Smooth muscle cell (in vitro differentiated cells): ENCODE data around the gene CASKIN1. TPM values are rescaled to one million over a fixed set of nuclear protein-coding genes. Genes with fewer than 3 reads are reported as not detected.
"Not testable (repeated sequence)": the region's sequence is repeated elsewhere in the genome, so short reads cannot be mapped to it uniquely, and the experiment has no call there.

ENCODE experiments used
- DNase-seq: peaks from one replicate; lab custom pipeline; 2025; ENCODE audit not compliant: unreplicated experiment; lab: John Stamatoyannopoulos, UW
- H2AFZ ChIP-seq: fragments of 200-600 bp; sonication (generic); 2 replicates; pipeline ENCODE4 v1.6.0; 2016; ENCODE audit warnings: antibody characterized with exemption, low read depth, mild to moderate bottlenecking
- H3F3A ChIP-seq: fragments of 200-600 bp; sonication (generic); 2 replicates; pipeline ENCODE4 v1.6.0; 2017; ENCODE audit warnings: antibody characterized with exemption, low read depth
- H3K27ac ChIP-seq: fragments of 200-600 bp; sonication (generic); 2 replicates; pipeline ENCODE4 v1.5.1; 2016; ENCODE audit warnings: low read depth, mild to moderate bottlenecking
- H3K27me3 ChIP-seq: fragments of 200-600 bp; sonication (generic); 2 replicates; pipeline ENCODE4 v1.6.1; 2016; ENCODE audit warnings: low read depth, mild to moderate bottlenecking
- H3K36me3 ChIP-seq: fragments of 200-600 bp; sonication (generic); 2 replicates; pipeline ENCODE4 v1.5.1; 2016; ENCODE audit warnings: low read depth
- H3K4me1 ChIP-seq: fragments of 200-600 bp; sonication (generic); 2 replicates; pipeline ENCODE4 v1.5.1; 2016; ENCODE audit warnings: low read depth
- H3K4me2 ChIP-seq: fragments of 200-600 bp; sonication (generic); 2 replicates; pipeline ENCODE4 v1.6.0; 2016; ENCODE audit warnings: mild to moderate bottlenecking
- H3K4me3 ChIP-seq: fragments of 200-600 bp; sonication (generic); 2 replicates; pipeline ENCODE4 v1.5.1; 2016; ENCODE audit warnings: mild to moderate bottlenecking
- H3K79me2 ChIP-seq: fragments of 200-600 bp; sonication (generic); 2 replicates; pipeline ENCODE4 v1.6.0; 2016; ENCODE audit warnings: low read depth, mild to moderate bottlenecking
- H3K9ac ChIP-seq: fragments of 200-600 bp; sonication (generic); 2 replicates; pipeline ENCODE4 v1.6.0; 2016; ENCODE audit warnings: low read depth
- H3K9me3 ChIP-seq: fragments of 200-600 bp; sonication (generic); replicated peaks from 2 replicates; pipeline ENCODE4 v1.5.1; 2016; ENCODE audit warnings: low read depth
- H4K20me1 ChIP-seq: fragments of 200-600 bp; sonication (generic); 2 replicates; pipeline ENCODE4 v1.6.0; 2016; ENCODE audit warnings: low read depth
- WGBS: methylation state at CpG from one replicate; pipeline ENCODE4 v1.1.7; 2016; ENCODE audit warnings: low lambda C conversion rate; 5-methylcytosine and 5-hydroxymethylcytosine counted together
- microRNA counts: library from miRNA; unstranded; fragments of <30 nt; microRNA quantifications from one replicate; lab custom pipeline; 2016
- microRNA-seq: library from miRNA; unstranded; fragments of <30 nt; microRNA quantifications from one replicate; pipeline ENCODE4, GENCODE V29; 2016; ENCODE audit warnings: borderline number of aligned reads
- polyA plus RNA-seq: library from polyadenylated mRNA; unstranded; fragments of >200 nt; fragmentation: Nextera tagmentation; extraction: Ambion mirVana; gene quantifications from 2 replicates; pipeline ENCODE4 v1.2.1, GENCODE V29; 2016
- small RNA-seq: library from RNA; depleted of rRNA; stranded (forward); fragments of <200 nt; gene quantifications from one replicate; pipeline ENCODE3, GENCODE V24; 2014
- total RNA-seq: library from RNA; depleted of rRNA; stranded (reverse); fragments of >200 nt; gene quantifications from 2 replicates; pipeline ENCODE4 v1.2.3, GENCODE V29; 2014

The CASKIN1 gene
- total and polyA plus RNA-seq, 2 experiments from 2014 or later = 0.09 to 0.45 TPM

- H2AFZ ChIP-seq, H3K4me1 ChIP-seq, H3K4me3 ChIP-seq, H3K9ac ChIP-seq, H3F3A ChIP-seq, H3K27me3 ChIP-seq, H3K36me3 ChIP-seq, H3K4me2 ChIP-seq, H3K9me3 ChIP-seq, H3K27ac ChIP-seq, DNase-seq: not testable (repeated sequence)
- Histone ChIP-seq H4K20me1 (peaks cover 40% of the 10 kb centered on the region), H3K79me2 (peaks cover 37% of the 10 kb centered on the region)
- 66% methylated on average over 7 of the region's 12 CpGs for WGBS
Observed at GRCh38 chr16:2133797-2134196, 62.6 kb downstream of the CASKIN1 start.

GRCh38 chr16:2129890-2130447 lies 66.4 kb downstream of the CASKIN1 start:
- not testable (repeated sequence) for H3K9me3 ChIP-seq, H3F3A ChIP-seq, H3K27me3 ChIP-seq, H3K36me3 ChIP-seq, H3K4me3 ChIP-seq, H3K9ac ChIP-seq, DNase-seq, H3K4me2 ChIP-seq, H2AFZ ChIP-seq, H3K4me1 ChIP-seq
- Histone ChIP-seq H3K79me2 (peaks cover 53% of the 10 kb centered on the region), H4K20me1 (peaks cover 54% of the 10 kb centered on the region), H3K27ac (peak overlapping the region; percentile 31)
- 70% methylated on average over 21 of the region's 22 CpGs for WGBS

GRCh38 chr16:2129251-2129650 lies 67.2 kb downstream of the CASKIN1 start:
- H3K9ac ChIP-seq, H3K27ac ChIP-seq, H3K4me2 ChIP-seq, H3K27me3 ChIP-seq, H3F3A ChIP-seq, H3K9me3 ChIP-seq, H3K4me3 ChIP-seq, H2AFZ ChIP-seq, DNase-seq, H3K36me3 ChIP-seq: not testable (repeated sequence)
- Histone ChIP-seq H4K20me1 (peaks cover 54% of the 10 kb centered on the region), H3K4me1 (peaks cover 12% of the 10 kb centered on the region), H3K79me2 (peaks cover 52% of the 10 kb centered on the region)
- WGBS = 18% methylated on average over 9 of the region's 11 CpGs

- H3K9me3 ChIP-seq, H3K9ac ChIP-seq, DNase-seq, H3K4me3 ChIP-seq, H3K36me3 ChIP-seq, H2AFZ ChIP-seq, H3F3A ChIP-seq, H3K27me3 ChIP-seq: not testable (repeated sequence)
- Histone ChIP-seq H4K20me1 (peaks cover 49% of the 10 kb centered on the region), H3K4me2 (peak overlapping the region; percentile 77), H3K27ac (peak overlapping the region; percentile 44), H3K4me1 (peaks cover 13% of the 10 kb centered on the region), H3K79me2 (peaks cover 50% of the 10 kb centered on the region)
- WGBS = 5% methylated on average over 3 of the region's 3 CpGs
Observed at GRCh38 chr16:2127630-2128280, 68.7 kb downstream of the CASKIN1 start.

MicroRNAs within 50 kb of the gene (microRNA counts, 767-probe panel; counts per million panel counts)
- microRNA hsa-miR-3180 (lab: Ali Mortazavi, UCI) = 183 counts per million
- microRNA hsa-miR-4516 (lab: Ali Mortazavi, UCI) = 183 counts per million

Small RNA genes lying within 50 kb of the gene (microRNA-seq; reads per million reads assigned to microRNA genes)
- gene MIR3180-5 (not detected), gene MIR4516 (not detected)

Small RNA genes lying within 50 kb of the gene (small RNA-seq; reads per million reads assigned to genes)
- gene MIR3180-5 (0.11 reads per million), gene MIR4516 (not detected), gene RF00019 (not detected), gene SNORD60 (not detected)

Other genes starting within 250 kb of the CASKIN1 start
- not detected in 2 replicates for gene RPL3L, start 241.9 kb downstream of the CASKIN1 start, total RNA-seq
- 0.21 TPM in 1 of 2 replicates, not detected in the other for gene RPL3L, start 241.9 kb downstream of the CASKIN1 start, polyA plus RNA-seq
- 125 and 176 TPM in 2 replicates for gene NDUFB10, start 237.1 kb downstream of the CASKIN1 start, total RNA-seq
- 278 and 295 TPM in 2 replicates for gene NDUFB10, start 237.1 kb downstream of the CASKIN1 start, polyA plus RNA-seq
- 2,263 and 2,576 TPM in 2 replicates for gene RPS2, start 231.8 kb downstream of the CASKIN1 start, total RNA-seq
- gene RPS2, start 231.8 kb downstream of the CASKIN1 start, polyA plus RNA-seq = 2,041 and 2,061 TPM in 2 replicates
- not detected in 2 replicates for gene RNF151, start 229.7 kb downstream of the CASKIN1 start, total RNA-seq
- not detected in 2 replicates for gene RNF151, start 229.7 kb downstream of the CASKIN1 start, polyA plus RNA-seq
- gene TBL3, start 224.6 kb downstream of the CASKIN1 start, total RNA-seq = 25.8 and 28.5 TPM in 2 replicates
- 62.0 and 81.7 TPM in 2 replicates for gene TBL3, start 224.6 kb downstream of the CASKIN1 start, polyA plus RNA-seq
- gene NOXO1, start 215.1 kb downstream of the CASKIN1 start, total RNA-seq = 0.13 TPM in 1 of 2 replicates, not detected in the other
- 0.35 and 1.7 TPM in 2 replicates for gene NOXO1, start 215.1 kb downstream of the CASKIN1 start, polyA plus RNA-seq
- gene GFER, start 212.4 kb downstream of the CASKIN1 start, total RNA-seq = 12.1 and 15.1 TPM in 2 replicates
- 33.5 and 41.2 TPM in 2 replicates for gene GFER, start 212.4 kb downstream of the CASKIN1 start, polyA plus RNA-seq
- 3.0 and 4.4 TPM in 2 replicates for gene SYNGR3, start 206.6 kb downstream of the CASKIN1 start, total RNA-seq
- 8.7 and 16.8 TPM in 2 replicates for gene SYNGR3, start 206.6 kb downstream of the CASKIN1 start, polyA plus RNA-seq
- gene ZNF598, start 186.8 kb downstream of the CASKIN1 start, total RNA-seq = 23.2 and 27.2 TPM in 2 replicates
- 27.9 and 32.7 TPM in 2 replicates for gene ZNF598, start 186.8 kb downstream of the CASKIN1 start, polyA plus RNA-seq
- 13.1 and 30.9 TPM in 2 replicates for gene NPW, start 176.8 kb downstream of the CASKIN1 start, total RNA-seq
- gene NPW, start 176.8 kb downstream of the CASKIN1 start, polyA plus RNA-seq = 185 and 193 TPM in 2 replicates
- gene NHERF2, start 169.7 kb downstream of the CASKIN1 start, total RNA-seq = 14.4 and 21.8 TPM in 2 replicates
- 40.2 and 56.8 TPM in 2 replicates for gene NHERF2, start 169.7 kb downstream of the CASKIN1 start, polyA plus RNA-seq
- gene NTHL1, start 148.8 kb downstream of the CASKIN1 start, total RNA-seq = 14.6 and 23.8 TPM in 2 replicates
- 36.5 and 39.3 TPM in 2 replicates for gene NTHL1, start 148.8 kb downstream of the CASKIN1 start, polyA plus RNA-seq
- 29.7 and 64.5 TPM in 2 replicates for gene TSC2, start 148.6 kb downstream of the CASKIN1 start, total RNA-seq
- 74.7 and 110 TPM in 2 replicates for gene TSC2, start 148.6 kb downstream of the CASKIN1 start, polyA plus RNA-seq
- 68.2 and 70.1 TPM in 2 replicates for gene PKD1, start 60.7 kb downstream of the CASKIN1 start, total RNA-seq
- 47.9 and 71.3 TPM in 2 replicates for gene PKD1, start 60.7 kb downstream of the CASKIN1 start, polyA plus RNA-seq
- not detected in 2 replicates for gene RAB26, start 48.0 kb downstream of the CASKIN1 start, total RNA-seq
- gene RAB26, start 48.0 kb downstream of the CASKIN1 start, polyA plus RNA-seq = 1.3 and 3.4 TPM in 2 replicates
- gene TRAF7, start 40.8 kb downstream of the CASKIN1 start, total RNA-seq = 52.6 and 59.9 TPM in 2 replicates
- 27.5 and 28.0 TPM in 2 replicates for gene TRAF7, start 40.8 kb downstream of the CASKIN1 start, polyA plus RNA-seq
- gene MLST8, start 8.8 kb upstream of the CASKIN1 start, total RNA-seq = 37.2 and 38.1 TPM in 2 replicates
- 61.8 and 67.0 TPM in 2 replicates for gene MLST8, start 8.8 kb upstream of the CASKIN1 start, polyA plus RNA-seq
- 2.0 and 2.4 TPM in 2 replicates for gene BRICD5, start 14.3 kb upstream of the CASKIN1 start, total RNA-seq
- gene BRICD5, start 14.3 kb upstream of the CASKIN1 start, polyA plus RNA-seq = 4.7 and 14.1 TPM in 2 replicates
- 17.2 and 21.6 TPM in 2 replicates for gene PGP, start 18.2 kb upstream of the CASKIN1 start, total RNA-seq
- 30.1 and 32.9 TPM in 2 replicates for gene PGP, start 18.2 kb upstream of the CASKIN1 start, polyA plus RNA-seq
- gene E4F1, start 27.0 kb upstream of the CASKIN1 start, total RNA-seq = 12.1 and 17.1 TPM in 2 replicates
- gene E4F1, start 27.0 kb upstream of the CASKIN1 start, polyA plus RNA-seq = 22.4 and 25.9 TPM in 2 replicates
- gene DNASE1L2, start 39.8 kb upstream of the CASKIN1 start, total RNA-seq = 0.13 TPM in 1 of 2 replicates, not detected in the other
- 0.25 and 1.6 TPM in 2 replicates for gene DNASE1L2, start 39.8 kb upstream of the CASKIN1 start, polyA plus RNA-seq
- gene ECI1, start 55.0 kb upstream of the CASKIN1 start, total RNA-seq = 23.6 and 45.7 TPM in 2 replicates
- 86.9 and 89.2 TPM in 2 replicates for gene ECI1, start 55.0 kb upstream of the CASKIN1 start, polyA plus RNA-seq
- gene RNPS1, start 71.5 kb upstream of the CASKIN1 start, total RNA-seq = 82.9 and 87.9 TPM in 2 replicates
- gene RNPS1, start 71.5 kb upstream of the CASKIN1 start, polyA plus RNA-seq = 192 and 206 TPM in 2 replicates
- 0.76 and 2.2 TPM in 2 replicates for gene ABCA3, start 144.1 kb upstream of the CASKIN1 start, total RNA-seq
- gene ABCA3, start 144.1 kb upstream of the CASKIN1 start, polyA plus RNA-seq = 1.4 and 1.7 TPM in 2 replicates
- gene CCNF, start 232.8 kb upstream of the CASKIN1 start, total RNA-seq = 3.6 and 4.9 TPM in 2 replicates
- 6.6 and 12.8 TPM in 2 replicates for gene CCNF, start 232.8 kb upstream of the CASKIN1 start, polyA plus RNA-seq